GM13977 (cell line): Measurements from ENCODE around the gene AAGAB.
A peak's percentile ranks its signal among the peaks of the same experiment; 100 is the strongest.

Experiments
- DNase-seq: peaks from one replicate; pipeline ENCODE4 v3.0.0; 2012; ENCODE audit warnings: low spot score
- CTCF ChIP-seq: IDR thresholded peaks from 2 replicates; pipeline ENCODE4 v1.5.1; 2012; ENCODE audit warnings: mild to moderate bottlenecking, control low read depth; ENCODE audit not compliant: insufficient read depth; ENCODE audit errors: extremely low read depth, missing control alignments
- in situ Hi-C: fragments of 300-500 bp; cut with MboI; formaldehyde crosslinking; loops from one replicate; pipeline ENCODE4 v1.12.0; 2022; ENCODE audit warnings: low sequenced_read_pairs, low pct_unique_long_range_greater_than_20kb, mixed read lengths, inconsistent platforms; ENCODE audit not compliant: unreplicated experiment

The AAGAB gene

GRCh38 chr15:67240235-67241131, 14.0 kb downstream of the AAGAB start:
- in situ Hi-C loops: no loop called here
- peak; percentile 37 for TF ChIP-seq CTCF
- DNase-seq: no peak

- no peak for TF ChIP-seq CTCF
- DNase-seq: no peak
- in situ Hi-C loops: no loop called here
Observed at GRCh38 chr15:67232591-67232990, 21.9 kb downstream of the AAGAB start.

- in situ Hi-C loops: no loop called here
- TF ChIP-seq CTCF: no peak
- no peak for DNase-seq
Observed at GRCh38 chr15:67230504-67230903, 24.0 kb downstream of the AAGAB start.

- in situ Hi-C loops: no loop called here
- DNase-seq: no peak
- no peak for TF ChIP-seq CTCF
Observed at GRCh38 chr15:67228286-67228685, 26.2 kb downstream of the AAGAB start.

- in situ Hi-C loops: no loop called here
- no peak for TF ChIP-seq CTCF
- no peak for DNase-seq
Observed at GRCh38 chr15:67227846-67228245, 26.6 kb downstream of the AAGAB start.

GRCh38 chr15:67227431-67227830, 27.0 kb downstream of the AAGAB start:
- no peak for DNase-seq
- in situ Hi-C loops: no loop called here
- no peak for TF ChIP-seq CTCF
